ENCODE results near the gene GORAB.

DNA sequence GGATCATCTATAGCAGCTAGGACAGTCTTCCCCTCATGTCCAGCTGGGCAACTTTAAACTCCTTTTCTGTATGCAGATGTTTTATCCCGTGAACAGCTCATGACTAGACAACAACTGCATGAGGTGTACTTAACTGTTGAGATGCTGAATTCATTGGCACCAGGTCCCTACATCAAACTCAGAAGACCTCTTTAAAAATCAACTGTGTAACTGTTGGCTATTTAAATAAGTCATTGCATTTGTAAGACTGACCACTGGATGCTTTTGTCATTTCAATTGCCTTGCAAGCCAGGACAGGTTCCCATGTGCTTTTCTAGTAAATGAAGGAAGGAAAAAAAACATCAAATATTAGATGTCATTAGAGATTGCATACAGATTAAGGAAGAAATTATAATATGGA lies 28.3 kb upstream of the GORAB start:
- no peak for TF ChIP-seq CHD1 (IDR thresholded peaks at IDR 0.05; ENCODE audit: low read depth, low read length)
- TF ChIP-seq, protein P1, sequence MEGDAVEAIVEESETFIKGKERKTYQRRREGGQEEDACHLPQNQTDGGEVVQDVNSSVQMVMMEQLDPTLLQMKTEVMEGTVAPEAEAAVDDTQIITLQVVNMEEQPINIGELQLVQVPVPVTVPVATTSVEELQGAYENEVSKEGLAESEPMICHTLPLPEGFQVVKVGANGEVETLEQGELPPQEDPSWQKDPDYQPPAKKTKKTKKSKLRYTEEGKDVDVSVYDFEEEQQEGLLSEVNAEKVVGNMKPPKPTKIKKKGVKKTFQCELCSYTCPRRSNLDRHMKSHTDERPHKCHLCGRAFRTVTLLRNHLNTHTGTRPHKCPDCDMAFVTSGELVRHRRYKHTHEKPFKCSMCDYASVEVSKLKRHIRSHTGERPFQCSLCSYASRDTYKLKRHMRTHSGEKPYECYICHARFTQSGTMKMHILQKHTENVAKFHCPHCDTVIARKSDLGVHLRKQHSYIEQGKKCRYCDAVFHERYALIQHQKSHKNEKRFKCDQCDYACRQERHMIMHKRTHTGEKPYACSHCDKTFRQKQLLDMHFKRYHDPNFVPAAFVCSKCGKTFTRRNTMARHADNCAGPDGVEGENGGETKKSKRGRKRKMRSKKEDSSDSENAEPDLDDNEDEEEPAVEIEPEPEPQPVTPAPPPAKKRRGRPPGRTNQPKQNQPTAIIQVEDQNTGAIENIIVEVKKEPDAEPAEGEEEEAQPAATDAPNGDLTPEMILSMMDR (conservative IDR thresholded peaks at IDR 0.05; ENCODE audit: low read depth, low read length), result no peak
- TF ChIP-seq, protein P2, sequence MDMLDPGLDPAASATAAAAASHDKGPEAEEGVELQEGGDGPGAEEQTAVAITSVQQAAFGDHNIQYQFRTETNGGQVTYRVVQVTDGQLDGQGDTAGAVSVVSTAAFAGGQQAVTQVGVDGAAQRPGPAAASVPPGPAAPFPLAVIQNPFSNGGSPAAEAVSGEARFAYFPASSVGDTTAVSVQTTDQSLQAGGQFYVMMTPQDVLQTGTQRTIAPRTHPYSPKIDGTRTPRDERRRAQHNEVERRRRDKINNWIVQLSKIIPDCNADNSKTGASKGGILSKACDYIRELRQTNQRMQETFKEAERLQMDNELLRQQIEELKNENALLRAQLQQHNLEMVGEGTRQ (IDR thresholded peaks at IDR 0.05; ENCODE audit: low read depth, low read length), result no peak
- no peak for TF ChIP-seq POLR2A (IDR thresholded peaks at IDR 0.05; ENCODE audit: low read depth, low read length)
- TF ChIP-seq BHLHE40 (IDR thresholded peaks at IDR 0.05; ENCODE audit: low read depth, low read length), result no peak
- no peak for TF ChIP-seq MXI1 (IDR thresholded peaks at IDR 0.05; ENCODE audit: borderline replicate concordance, low read depth, low read length)
- TF ChIP-seq CEBPB (IDR thresholded peaks at IDR 0.05; ENCODE audit: low read depth, low read length), result no peak
- no peak for TF ChIP-seq NFE2L2 (IDR thresholded peaks at IDR 0.05; ENCODE audit: low read depth, low read length)
- no peak for TF ChIP-seq MAZ (IDR thresholded peaks at IDR 0.05; ENCODE audit: borderline replicate concordance, low read depth, low read length)
- TF ChIP-seq RAD21 (IDR thresholded peaks at IDR 0.05; ENCODE audit: low read length), result no peak
